HAP-1 (cell line): ENCODE measurements around the gene CITED2.

Source experiments
- DNase-seq, 2 experiments: peaks; one replicate each; pipeline ENCODE4 v3.0.0-alpha.2; 2016 to 2020; ENCODE audit warnings: low spot score in 2 of 2
- H3K27me3 ChIP-seq: fragments of 250-450 bp; sonication (Bioruptor Pico); 2 replicates; pipeline ENCODE4 v1.5.1; 2020; ENCODE audit warnings: low read depth, mild to moderate bottlenecking, moderate library complexity
- H3K36me3 ChIP-seq: fragments of 250-450 bp; sonication (Bioruptor Pico); replicated peaks from 2 replicates; pipeline ENCODE4 v1.5.1; 2020; ENCODE audit warnings: mild to moderate bottlenecking
- H3K4me1 ChIP-seq: fragments of 250-450 bp; sonication (Bioruptor Pico); 2 replicates; pipeline ENCODE4 v1.5.1; 2020; ENCODE audit warnings: mild to moderate bottlenecking
- H3K4me3 ChIP-seq: fragments of 250-450 bp; sonication (Bioruptor Pico); 2 replicates; pipeline ENCODE4 v1.5.1; 2020; ENCODE audit warnings: mild to moderate bottlenecking, moderate library complexity
- H3K9me3 ChIP-seq: fragments of 250-450 bp; sonication (Bioruptor Pico); 2 replicates; pipeline ENCODE4 v1.5.1; 2020; ENCODE audit warnings: mild to moderate bottlenecking, moderate library complexity
- in situ Hi-C: fragments of 300-500 bp; cut with MboI; formaldehyde crosslinking; loops from 3 replicates; pipeline ENCODE4 v1.14.3; 2020; ENCODE audit warnings: low sequenced_read_pairs, inconsistent platforms, mixed read lengths

The CITED2 gene

DNA sequence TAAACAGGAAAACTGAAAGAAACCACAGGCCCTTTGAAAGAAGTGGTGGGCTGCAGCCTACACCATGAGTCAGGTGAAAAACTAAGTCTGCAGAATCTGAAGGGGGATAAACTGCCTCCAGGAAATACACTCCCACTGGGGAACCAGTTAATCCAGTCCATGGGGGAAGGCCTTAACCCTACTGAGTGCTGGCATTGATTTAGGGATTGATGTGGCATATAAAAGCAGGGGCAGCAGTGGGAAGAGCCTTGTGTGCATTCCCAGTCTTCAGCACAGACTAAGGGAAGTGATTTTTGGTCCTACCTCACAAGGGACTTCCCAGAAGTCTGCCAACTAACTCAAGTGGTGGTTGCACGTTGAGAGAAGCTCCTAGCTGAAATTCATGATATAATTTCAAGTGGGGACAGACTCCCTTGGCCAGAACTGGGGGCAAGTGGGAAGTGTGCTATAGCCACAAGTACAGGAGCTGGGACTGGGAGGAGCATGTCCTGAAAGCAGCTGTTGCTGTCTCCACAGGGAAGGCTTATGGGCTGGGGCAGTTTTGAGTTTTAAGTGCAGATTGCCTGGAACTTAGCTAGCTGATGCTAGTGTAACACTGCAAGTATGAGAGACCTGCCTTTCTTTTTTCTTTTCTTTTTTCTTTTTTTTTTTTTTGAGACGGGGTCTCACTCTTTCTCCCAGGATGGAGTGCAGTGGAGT, 31.2 kb downstream of the CITED2 start:
- in situ Hi-C loops: no loop called here
- Histone ChIP-seq H3K27me3 (no peaks in the 10 kb centered on the region), H3K36me3 (no peaks in the 10 kb centered on the region), H3K4me1 (no peaks in the 10 kb centered on the region), H3K9me3 (no peaks in the 10 kb centered on the region), H3K4me3 (no peak overlapping the region)
- DNase-seq: no peak

DNA sequence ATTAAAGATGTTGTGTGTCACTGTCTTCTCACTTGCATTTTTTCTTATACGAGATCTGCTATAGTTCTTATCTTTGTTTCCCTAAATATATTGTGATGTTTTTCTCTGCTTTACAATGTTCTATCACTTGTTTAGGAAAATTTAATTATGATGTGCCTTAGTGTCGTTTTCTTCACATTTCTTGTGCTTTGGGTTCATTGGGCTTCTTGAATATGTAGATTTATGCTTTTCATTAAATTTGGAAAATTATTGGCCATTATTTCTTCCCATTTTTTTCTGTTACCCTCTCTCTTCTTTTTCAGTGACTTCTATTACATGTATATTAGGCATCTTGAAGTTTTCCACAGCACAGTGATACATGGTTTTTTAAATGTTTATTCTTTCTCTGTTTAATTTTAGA, 33.4 kb downstream of the CITED2 start:
- no peaks in the 10 kb centered on the region for H3K27me3 ChIP-seq
- no peak for DNase-seq
- H3K4me3 ChIP-seq: no peak overlapping the region
- no peaks in the 10 kb centered on the region for H3K36me3 ChIP-seq
- in situ Hi-C loops: no loop called here
- peaks cover 1% of the 10 kb centered on the region; the same call in 1 of the 2 replicates for H3K4me1 ChIP-seq
- no peaks in the 10 kb centered on the region for H3K9me3 ChIP-seq

DNA sequence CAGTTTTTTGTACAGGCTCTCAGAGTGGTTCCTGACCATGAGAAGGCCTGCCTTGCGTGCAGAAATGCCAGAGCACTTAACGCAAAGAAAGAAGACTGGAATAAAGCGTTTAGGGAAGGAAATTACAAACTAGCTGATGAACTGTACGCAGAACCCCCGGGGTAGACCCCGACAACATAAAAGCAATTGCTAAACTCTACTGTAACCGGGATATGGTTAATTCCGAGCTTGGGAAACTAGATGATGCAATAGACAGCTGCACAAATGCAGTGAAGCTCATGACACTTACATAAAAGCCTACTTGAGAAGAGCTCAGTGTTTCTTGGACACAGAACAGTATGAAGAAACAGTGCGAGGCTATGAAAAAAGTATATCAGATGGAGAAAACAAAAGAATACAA, 35.7 kb downstream of the CITED2 start:
- no peak for DNase-seq
- peaks cover 3% of the 10 kb centered on the region; the same call in 1 of the 2 replicates for H3K4me1 ChIP-seq
- no peaks in the 10 kb centered on the region for H3K9me3 ChIP-seq
- H3K4me3 ChIP-seq: no peak overlapping the region
- H3K36me3 ChIP-seq: no peaks in the 10 kb centered on the region
- no peaks in the 10 kb centered on the region for H3K27me3 ChIP-seq
- in situ Hi-C loops: no loop called here

DNA sequence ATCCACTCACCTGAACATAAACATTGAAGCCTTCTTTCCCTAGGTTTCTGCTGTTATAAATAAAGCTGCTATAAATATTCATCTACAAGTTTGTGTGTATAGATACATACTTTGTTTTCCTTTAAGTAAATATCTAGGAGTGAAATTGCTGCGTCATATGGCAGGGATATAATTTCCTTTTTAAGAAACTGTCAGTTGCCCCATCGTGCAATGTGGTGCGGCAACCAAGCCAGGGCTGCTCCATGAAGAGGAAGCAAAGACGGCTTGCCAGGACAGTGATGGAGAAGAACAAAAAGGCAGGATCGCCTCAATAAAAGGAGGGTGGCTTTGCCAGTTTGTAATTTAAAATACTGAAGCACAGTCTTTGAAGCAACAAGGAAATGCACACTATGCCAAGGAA, 36.6 kb downstream of the CITED2 start:
- Histone ChIP-seq H3K4me1 (peaks cover 3% of the 10 kb centered on the region; the same call in 1 of the 2 replicates), H3K36me3 (no peaks in the 10 kb centered on the region), H3K9me3 (no peaks in the 10 kb centered on the region), H3K4me3 (no peak overlapping the region), H3K27me3 (no peaks in the 10 kb centered on the region)
- no peak for DNase-seq
- in situ Hi-C loops: no loop called here

DNA sequence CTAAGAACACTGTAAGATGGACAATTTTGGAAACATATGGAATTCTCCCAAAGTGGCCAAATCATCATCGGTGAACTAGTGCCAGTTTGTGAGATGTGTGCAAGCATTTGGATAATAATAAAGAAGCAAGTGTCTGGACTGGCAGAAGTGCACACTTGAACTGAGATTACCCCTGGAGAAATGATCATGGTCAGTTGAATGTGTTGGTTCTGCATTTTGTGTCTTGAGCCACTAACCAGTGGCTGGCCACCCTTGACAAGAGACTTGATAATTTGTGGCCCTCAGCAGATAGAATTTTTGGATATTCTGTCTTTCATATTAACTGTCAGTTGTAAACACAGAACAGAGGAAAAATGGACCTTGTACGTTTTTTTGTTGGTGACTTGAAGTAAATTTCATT, 37.4 kb downstream of the CITED2 start:
- in situ Hi-C loops: no loop called here
- no peaks in the 10 kb centered on the region for H3K27me3 ChIP-seq
- H3K4me3 ChIP-seq: no peak overlapping the region
- DNase-seq: no peak
- no peaks in the 10 kb centered on the region for H3K9me3 ChIP-seq
- H3K4me1 ChIP-seq: peaks cover 3% of the 10 kb centered on the region; the same call in 1 of the 2 replicates
- H3K36me3 ChIP-seq: no peaks in the 10 kb centered on the region

DNA sequence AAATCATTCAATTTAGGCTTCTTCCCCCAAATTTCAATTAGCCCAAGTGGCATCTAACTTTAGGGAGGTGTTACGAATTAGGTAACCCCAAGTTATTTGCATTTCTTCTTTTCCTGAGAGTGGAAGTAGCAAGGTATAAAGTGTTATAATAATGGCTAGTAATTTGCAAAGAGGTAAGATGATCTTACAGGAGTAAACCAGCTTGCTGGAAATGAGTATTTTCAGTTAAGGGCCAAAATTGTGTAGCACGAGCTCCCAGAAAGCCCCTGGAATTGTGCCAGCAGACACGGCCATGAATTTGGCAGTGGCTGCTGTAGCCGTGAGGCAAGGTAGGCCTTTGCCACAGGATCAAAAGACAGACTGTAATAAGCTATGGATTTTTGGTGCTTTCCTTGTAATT, 38.0 kb downstream of the CITED2 start:
- peak in 1 of 2 experiments; percentile 12 for DNase-seq
- H3K4me3 ChIP-seq: no peak overlapping the region
- H3K9me3 ChIP-seq: no peaks in the 10 kb centered on the region
- in situ Hi-C loops: no loop called here
- no peaks in the 10 kb centered on the region for H3K36me3 ChIP-seq
- H3K27me3 ChIP-seq: no peaks in the 10 kb centered on the region
- H3K4me1 ChIP-seq: peaks cover 3% of the 10 kb centered on the region; the same call in 1 of the 2 replicates

DNA sequence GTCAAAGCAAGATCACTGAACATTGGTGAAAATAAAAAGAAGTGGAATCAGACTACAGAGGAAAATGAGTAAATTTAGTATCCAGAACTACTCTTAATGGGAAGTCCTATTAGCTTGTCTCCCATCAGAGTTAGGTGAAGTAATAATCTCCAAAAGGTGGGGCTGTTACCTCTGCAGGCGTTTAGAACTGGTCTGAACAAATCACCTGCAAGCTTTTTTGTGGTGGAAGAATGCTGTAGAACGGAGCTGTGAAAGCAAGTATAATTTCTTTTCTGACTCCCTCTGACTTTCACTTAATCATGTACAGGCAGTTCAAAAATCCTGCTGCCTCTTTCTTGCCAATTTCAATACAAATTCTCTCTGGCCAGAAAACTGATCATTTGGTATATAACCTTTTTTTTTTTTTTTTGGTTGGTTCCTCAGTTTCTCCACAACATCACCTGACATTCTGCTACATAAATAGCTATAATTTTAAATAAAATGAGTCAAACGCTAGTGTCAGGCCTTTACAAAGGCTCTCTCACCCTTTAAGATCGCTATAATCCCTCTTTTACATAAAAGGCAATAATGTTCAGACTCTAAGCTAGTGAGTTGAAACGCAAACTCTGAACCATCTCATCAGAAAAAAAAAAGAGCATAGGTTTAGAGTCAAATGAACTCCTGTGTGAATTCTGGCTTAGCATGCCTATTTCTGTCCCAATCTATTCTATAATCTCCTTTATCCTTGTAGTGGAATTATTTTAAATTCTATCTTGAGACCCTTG, 38.8 kb downstream of the CITED2 start:
- peak in 1 of 2 experiments; percentile 32 for DNase-seq
- H3K36me3 ChIP-seq: no peaks in the 10 kb centered on the region
- H3K9me3 ChIP-seq: no peaks in the 10 kb centered on the region
- peaks cover 3% of the 10 kb centered on the region; the same call in 1 of the 2 replicates for H3K4me1 ChIP-seq
- no peak overlapping the region for H3K4me3 ChIP-seq
- no peaks in the 10 kb centered on the region for H3K27me3 ChIP-seq
- in situ Hi-C loops: no loop called here

DNA sequence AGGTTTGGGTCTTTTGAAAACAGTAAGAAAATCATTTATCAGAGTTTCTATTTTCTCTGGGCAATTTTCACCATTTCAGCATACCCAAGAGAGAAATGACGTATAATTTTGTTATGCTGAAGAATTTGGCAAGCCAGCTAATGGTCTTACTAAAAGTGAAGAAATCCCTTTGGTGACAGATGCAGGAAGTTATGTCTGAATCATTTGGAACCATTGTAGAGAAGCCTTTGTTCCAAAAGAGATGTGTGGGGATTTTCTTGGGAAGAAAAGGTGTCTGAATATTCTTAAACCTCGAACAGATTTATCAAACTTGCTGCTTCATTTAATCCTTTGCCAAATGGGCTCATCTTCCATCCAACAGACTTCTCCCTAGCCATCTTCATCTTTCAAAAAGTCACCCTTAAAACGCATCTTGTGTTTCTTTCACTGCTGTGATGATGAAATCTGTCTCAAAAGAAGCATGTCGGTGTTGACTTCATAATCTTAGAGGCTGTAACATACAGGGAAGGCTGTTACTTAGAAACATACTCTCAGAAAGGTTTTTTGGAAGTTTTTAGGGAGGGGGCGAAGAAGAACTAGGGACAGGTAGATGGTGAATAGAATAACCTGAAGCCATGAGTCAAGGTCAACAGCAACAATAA, 39.5 kb downstream of the CITED2 start:
- Histone ChIP-seq H3K4me1 (peaks cover 3% of the 10 kb centered on the region; the same call in 1 of the 2 replicates), H3K27me3 (no peaks in the 10 kb centered on the region), H3K9me3 (no peaks in the 10 kb centered on the region), H3K4me3 (no peak overlapping the region), H3K36me3 (no peaks in the 10 kb centered on the region)
- DNase-seq: no peak
- in situ Hi-C loops: no loop called here

DNA sequence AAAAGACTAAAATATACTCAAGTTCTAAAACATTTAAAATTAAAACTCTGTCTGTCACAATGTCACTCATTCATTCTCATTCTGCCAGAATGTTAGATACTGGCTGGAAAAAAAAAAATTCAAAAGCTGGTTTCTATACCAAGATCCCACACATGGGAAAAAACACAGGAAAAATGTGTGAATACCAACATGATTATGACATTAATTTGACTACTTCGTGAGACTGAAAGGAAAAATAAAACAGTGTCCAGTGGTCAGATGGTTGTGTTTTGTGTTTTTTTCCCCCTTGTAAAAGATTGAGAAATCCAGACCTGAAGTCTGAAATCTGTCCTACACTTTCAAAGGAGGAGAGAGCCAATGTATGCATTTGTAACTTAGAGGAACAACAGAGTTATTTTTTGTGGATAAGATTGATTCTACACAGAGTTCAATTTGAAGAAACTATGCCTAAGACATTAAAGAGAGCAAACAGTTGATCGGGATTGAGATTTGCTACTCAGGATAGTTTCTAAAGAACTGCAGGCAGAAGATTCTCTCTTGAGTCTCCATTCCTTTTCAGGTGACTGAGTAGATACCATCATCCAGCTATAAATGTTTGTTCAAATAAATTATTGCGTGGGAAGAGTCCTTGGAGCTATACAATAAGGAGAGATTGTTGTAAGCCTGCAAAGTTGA, 43.5 kb downstream of the CITED2 start:
- no peaks in the 10 kb centered on the region for H3K9me3 ChIP-seq
- H3K4me3 ChIP-seq: no peak overlapping the region
- in situ Hi-C loops: no loop called here
- no peaks in the 10 kb centered on the region for H3K27me3 ChIP-seq
- no peak for DNase-seq
- H3K36me3 ChIP-seq: no peaks in the 10 kb centered on the region
- peaks cover under 1% of the 10 kb centered on the region; the same call in 1 of the 2 replicates for H3K4me1 ChIP-seq

DNA sequence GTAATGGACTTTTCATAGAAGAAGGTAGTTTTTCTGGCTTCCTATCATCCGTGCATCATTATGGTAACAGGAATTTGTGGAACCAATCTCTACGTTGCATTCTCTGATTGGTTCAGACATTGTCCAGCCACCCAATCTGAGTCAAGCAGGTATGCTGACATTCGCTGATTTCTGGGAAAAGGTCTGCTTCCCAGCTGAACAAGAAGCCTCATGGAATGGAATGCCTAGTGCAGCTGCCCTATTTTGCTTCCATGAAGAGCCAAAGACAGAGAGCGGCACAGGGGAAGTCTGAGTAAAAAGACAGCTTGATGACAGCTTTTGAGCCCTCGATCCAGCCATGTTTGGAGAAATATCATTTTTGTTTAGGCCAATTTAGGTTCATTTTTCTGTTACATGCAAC, 44.1 kb downstream of the CITED2 start:
- no peaks in the 10 kb centered on the region for H3K27me3 ChIP-seq
- in situ Hi-C loops: no loop called here
- no peaks in the 10 kb centered on the region for H3K4me1 ChIP-seq
- no peaks in the 10 kb centered on the region for H3K9me3 ChIP-seq
- no peaks in the 10 kb centered on the region for H3K36me3 ChIP-seq
- no peak for DNase-seq
- H3K4me3 ChIP-seq: no peak overlapping the region

DNA sequence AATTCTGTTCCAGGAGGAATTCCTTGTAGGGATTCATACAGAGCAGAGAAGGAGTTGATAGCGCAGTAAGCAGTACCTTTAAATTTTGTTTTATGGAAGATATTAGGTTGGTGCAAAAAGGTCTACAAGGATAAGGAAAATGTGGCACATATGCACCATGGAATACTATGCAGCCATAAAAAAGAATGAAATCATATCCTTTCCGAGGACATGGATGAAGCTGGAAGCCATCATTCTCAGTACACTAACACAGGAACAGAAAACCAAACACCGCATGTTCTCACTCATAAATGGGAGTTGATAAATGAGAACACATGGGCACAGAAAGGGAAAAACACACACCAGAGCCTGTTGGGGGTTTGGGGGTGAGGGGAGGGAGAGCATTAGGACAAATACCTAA, 45.2 kb downstream of the CITED2 start:
- no peaks in the 10 kb centered on the region for H3K36me3 ChIP-seq
- no peaks in the 10 kb centered on the region for H3K27me3 ChIP-seq
- no peak overlapping the region for H3K4me3 ChIP-seq
- in situ Hi-C loops: no loop called here
- H3K9me3 ChIP-seq: no peaks in the 10 kb centered on the region
- no peak for DNase-seq
- no peaks in the 10 kb centered on the region for H3K4me1 ChIP-seq

DNA sequence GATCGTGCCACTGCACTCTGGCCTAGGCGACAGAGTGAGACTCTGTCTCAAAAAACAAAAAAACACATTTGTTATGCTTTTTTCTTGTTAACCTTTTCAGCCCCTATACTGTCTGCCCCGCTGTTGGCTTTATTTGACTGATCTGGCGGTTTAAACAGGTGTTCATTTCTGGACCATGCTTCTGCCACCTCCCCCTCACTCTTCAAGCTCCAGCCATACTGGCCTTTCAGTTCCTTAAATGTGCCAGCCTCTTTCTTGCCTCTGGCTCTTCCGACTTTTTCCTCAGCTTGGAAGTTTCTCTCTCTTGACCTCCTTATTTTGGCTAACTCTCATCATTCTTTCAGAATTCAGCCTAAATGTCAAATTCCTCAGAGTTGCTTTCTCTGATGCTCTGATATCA, 47.4 kb downstream of the CITED2 start:
- Histone ChIP-seq H3K4me1 (peaks cover 7% of the 10 kb centered on the region), H3K36me3 (no peaks in the 10 kb centered on the region), H3K9me3 (no peaks in the 10 kb centered on the region), H3K27me3 (no peaks in the 10 kb centered on the region), H3K4me3 (no peak overlapping the region)
- in situ Hi-C loops: no loop called here
- DNase-seq: no peak

DNA sequence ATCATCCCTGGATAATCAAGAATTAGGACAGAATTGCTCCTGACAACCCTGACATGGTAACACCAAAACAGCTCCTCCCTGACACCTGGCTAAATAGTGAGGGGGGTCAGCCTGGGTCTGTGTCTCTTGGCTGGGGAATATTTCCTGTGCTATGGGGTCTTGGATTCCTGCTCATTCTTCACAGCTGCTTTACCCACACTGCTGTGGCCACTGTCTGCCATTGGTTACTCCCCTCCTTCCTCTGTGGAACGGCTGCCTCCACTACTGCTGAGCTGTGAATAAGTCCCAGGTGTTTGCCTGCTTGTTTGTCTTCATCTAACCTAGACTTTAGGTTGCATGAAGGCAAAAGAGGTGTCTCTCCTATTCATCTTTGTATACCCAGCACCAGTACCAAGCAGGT, 48.8 kb downstream of the CITED2 start:
- Histone ChIP-seq H3K36me3 (no peaks in the 10 kb centered on the region), H3K9me3 (no peaks in the 10 kb centered on the region), H3K4me1 (peaks cover 7% of the 10 kb centered on the region), H3K4me3 (no peak overlapping the region), H3K27me3 (no peaks in the 10 kb centered on the region)
- DNase-seq: no peak
- in situ Hi-C loops: no loop called here
